IPS DF 4.7 (cell line): ENCODE results near the gene RPS21.

Experiments used
- DNase-seq: peaks from one replicate; pipeline ENCODE4 v3.0.0-alpha.2; 2013; ENCODE audit warnings: low spot score; ENCODE audit errors: extremely low read depth

RPS21 gene

GRCh38 chr20:62353289-62354030 is 33.4 kb upstream of the RPS21 start:
- DNase-seq, result no peak

DNA sequence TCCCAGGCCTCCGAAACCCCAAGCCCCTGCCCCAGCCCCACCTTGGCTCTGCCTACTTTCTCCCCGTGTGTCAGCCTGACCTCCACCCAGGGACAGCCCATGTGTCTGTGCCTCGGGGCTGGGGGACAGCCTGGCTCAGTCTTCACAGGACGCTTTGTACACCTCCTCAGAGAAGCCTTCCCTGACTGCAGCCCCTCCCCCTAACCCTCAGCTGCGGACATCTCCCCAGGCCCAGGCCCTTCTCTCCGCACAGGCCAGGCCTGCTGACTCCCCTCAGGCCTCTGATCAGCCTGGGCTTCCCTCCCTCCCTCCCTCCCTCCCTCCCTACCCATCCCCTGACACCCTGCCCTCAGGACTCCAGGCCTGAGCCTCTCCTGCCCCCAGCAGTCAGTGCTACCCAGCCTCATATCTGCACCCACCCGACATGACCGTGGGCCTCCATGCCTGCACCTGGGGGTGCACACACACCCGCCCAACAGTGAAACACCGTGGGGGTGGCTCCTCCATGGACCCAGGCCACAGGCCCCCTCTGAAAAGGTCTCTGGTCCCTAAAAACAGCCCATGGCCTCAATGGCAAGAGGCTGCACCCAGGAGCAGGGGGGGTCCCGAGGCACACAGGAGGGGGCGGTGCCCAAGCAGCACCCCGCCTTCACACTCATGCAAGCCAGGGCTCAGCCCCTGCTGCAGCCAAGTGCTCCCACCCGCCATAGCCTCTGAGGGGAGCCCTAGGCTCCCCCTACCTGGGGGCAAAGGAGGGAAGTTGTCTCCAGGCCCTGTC is 32.7 kb upstream of the RPS21 start:
- DNase-seq, result no peak

GRCh38 chr20:62354811-62355341 is 32.0 kb upstream of the RPS21 start:
- no peak for DNase-seq

- DNase-seq, result no peak
Measured at GRCh38 chr20:62355516-62355877, 31.4 kb upstream of the RPS21 start.

DNA sequence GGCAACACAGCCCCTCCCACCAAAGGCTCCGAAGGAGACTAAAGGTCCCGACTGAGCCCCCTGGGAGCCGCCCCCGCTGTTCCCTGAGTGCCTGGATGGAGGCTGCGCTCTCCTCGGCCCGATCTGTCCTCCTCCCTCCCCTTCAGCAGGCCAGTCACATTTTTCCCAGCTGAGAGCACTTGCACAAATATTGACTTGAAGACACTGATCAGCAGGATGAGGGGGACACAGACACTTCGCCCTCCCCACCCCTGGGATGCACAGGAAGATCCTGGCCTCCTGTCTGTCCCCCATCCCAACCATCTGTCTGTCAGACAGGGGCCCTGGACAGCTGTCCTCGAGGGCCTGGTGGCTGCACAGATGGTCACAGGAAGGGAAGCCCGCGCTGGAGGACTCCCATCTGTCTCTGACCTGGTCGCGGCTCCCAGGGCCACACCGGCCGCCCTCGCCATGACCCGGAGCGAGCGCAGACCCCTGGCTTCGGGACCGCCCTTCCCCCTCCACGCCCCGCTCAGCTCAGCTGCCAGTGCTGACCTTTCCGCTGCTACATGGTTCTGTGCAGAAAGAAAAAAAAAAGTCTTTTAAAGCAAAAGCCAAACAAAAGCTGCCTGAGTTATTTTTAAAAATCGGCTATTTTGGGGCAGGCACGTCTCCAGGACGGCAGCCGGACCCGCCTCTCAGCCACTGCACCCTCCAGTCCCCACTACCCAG is 30.9 kb upstream of the RPS21 start:
- no peak for DNase-seq

DNA sequence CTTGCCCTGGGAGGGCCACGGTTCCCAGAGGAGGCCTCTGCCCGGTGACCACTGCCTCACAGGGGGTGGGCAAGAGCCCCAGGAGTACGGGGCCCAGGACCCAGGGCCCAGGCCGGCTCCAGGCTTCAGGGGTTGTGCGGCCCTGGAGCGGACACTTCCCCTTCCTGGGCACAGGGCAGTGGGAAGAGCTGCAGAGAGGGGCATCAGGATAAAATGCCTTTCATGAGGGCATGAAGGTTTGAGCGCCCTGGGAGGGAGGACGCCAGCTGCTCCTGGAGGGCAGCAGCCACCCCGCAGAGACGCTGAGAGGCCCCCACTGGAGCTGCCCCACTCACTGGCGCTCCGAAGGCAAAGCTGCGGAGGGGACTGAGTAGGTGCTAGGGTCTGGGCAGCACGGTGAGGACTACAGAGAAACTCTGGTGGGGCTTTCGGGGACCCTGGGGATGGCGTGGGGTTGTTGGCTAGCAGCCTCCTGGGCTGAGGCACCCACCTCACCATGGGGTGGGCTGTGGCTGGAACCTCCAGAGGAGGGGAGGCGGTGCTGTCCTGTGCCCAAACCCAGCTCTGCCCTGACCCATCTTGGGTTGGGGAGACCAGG is 30.2 kb upstream of the RPS21 start:
- no peak for DNase-seq

DNA sequence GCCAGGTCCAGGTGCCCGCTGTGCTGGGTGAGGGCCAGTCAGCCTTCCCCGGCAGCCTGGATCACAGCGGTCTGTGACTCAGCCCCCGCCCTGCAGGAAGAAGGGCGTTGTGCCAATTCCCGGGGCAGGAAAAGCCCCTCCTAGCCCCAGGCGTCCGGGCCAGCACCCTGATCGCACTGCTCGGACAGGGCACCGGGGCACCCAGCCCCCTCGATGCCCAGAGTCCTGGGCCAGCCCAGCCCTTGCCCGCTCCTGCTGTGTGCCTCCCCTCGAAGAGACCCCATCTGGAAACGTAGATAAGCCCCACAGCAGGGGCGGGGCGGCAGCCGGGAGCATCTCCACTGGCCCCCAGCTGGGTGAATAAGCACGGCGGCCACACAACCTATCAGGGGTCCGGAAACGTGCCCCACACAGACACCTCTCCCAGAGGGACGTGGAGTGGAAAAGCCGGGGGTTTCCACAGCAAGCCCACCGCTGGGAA is 29.7 kb upstream of the RPS21 start:
- no peak for DNase-seq

DNA sequence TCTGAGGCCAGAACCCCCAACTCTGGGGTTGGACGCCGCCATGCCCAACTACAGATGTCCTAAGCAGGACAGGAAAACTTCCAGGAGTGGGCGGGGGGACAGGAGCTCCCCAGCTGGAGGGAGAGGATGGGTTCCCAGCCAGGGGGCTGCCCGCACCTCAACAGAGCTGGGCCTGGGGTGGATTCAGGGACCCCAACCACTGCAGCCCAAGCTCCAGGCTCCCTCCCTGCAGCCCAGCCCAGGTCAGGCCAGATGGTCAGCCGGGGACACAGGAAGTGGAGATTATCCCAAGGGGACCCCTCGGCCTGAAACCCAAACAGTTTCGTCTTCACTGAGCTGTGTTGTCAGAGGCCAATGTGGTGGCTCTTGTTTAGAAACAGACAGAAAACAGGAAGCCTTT is 29.2 kb upstream of the RPS21 start:
- DNase-seq, result no peak

GRCh38 chr20:62358171-62359042 is 28.5 kb upstream of the RPS21 start:
- no peak for DNase-seq

DNA sequence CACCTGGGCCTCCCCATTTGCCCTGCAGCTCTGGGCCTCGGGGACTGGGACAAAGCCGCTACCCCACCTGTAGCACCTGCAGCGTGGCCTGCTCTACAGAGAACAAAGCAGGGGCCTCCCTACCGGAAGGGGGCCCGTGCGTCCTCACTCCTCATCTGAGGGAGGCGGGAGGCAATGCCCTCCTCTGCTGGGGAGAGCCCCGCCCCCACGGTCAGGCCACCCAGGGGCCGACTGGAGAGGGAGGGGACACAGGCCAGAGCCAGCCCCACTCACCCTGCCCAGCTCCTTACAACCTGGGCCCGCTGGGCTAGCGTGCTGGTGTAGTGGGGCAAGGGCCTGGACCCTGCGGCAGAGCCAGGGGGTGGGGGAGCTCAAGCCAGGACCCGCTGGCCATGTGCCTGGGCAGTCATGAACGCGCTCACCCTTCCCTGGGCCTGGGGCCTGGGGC is 27.8 kb upstream of the RPS21 start:
- no peak for DNase-seq

- DNase-seq, result no peak
Measured at GRCh38 chr20:62359491-62360121, 27.3 kb upstream of the RPS21 start.

DNA sequence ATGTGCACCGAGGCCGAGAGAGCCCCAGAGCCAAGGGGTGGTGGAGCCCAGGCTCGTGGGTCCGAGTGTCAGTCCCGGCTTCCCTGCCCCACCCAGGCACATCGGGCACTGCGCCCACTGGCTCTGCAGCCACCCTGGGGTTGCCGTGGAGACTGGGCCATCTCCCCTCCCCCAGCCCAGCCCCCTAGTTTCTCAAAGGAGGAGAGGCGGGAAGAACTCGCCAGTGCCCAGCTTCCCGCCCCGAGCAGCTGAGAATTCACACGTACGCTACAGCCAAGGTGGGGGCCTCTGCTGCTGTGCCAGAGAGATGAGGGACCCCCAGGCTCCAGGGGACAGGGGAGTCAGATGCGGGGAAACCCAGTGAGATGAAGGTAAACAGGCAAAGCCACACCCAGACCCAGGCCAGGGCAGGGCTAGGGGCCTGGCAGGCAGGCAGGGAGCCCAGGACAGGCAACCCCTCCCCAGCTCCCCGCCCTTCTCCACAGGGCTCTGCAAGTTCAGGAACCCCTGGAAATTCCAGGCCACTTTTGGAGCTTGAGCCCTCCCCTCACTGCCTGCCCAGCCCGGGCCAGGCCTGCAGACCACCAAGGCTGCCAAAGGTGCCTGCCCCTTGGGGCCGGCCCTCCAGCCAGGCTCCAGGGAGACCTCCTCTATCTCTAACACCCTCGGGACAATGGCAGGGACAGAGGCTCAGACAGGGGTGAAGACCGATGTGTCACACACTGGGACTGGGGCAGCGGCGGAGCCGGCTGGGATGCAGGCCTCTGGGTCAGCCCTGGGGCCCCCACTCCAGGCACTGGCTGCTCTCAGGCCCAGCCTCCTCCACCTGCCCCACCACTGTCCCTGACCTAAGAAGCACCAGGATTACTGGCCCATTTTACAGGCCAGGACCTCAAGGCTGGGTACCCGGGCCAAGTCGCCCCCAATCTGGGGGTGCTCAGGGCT is 25.8 kb upstream of the RPS21 start:
- no peak for DNase-seq

DNA sequence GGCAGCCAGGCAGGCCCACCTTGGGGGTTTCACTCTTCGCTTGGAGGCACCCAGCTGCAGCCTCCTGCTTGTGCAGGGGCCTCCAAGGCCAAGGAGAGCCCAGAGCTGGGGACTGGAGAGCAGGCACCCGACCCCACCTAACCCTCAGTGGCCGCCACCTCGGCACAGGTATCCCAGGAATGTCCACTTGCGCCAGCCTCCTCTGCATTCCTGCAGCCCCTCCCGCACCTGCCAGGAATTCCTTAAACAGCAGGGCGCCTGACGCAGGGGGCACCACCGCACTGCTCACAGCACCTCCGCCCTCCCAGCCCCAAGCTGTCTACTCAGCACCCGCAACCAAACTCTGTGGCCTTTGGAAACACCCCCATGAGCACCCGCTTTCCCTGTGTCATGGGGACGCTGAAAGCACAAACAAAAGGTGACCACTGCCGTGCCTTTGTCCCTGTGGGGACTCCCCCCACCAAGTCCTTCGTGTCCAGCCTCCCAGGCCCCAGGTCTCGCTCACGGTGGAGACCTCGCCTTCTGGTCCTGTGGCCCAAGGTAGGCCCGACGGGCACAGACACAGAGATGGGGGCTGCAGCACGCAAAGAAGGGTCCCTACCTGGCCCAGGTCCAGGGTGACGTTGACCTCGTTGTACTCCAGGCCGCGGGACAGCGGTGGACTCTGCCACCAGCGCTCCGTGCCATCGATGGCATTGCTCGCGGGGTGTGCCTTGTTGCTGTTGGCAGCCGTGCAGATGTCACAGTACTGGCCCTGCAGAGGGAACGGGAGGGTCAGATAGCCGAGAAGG is 24.9 kb upstream of the RPS21 start:
- DNase-seq, result no peak

- DNase-seq, result no peak
Measured at GRCh38 chr20:62362590-62362940, 24.3 kb upstream of the RPS21 start.

GRCh38 chr20:62362991-62363919 is 23.6 kb upstream of the RPS21 start:
- DNase-seq, result no peak

- no peak for DNase-seq
Measured at GRCh38 chr20:62363920-62364851, 22.7 kb upstream of the RPS21 start.
